KOPT-K1 (cell line): Measurements from ENCODE around the gene IKZF3.
"Not testable (repeated sequence)": the region's sequence is repeated elsewhere in the genome, so short reads cannot be mapped to it uniquely, and the experiment has no call there.

Source experiments
- H3K27ac ChIP-seq: fragments of 200-600 bp; sonication (generic); 2 replicates; pipeline ENCODE4 v1.5.1; 2016; ENCODE audit warnings: antibody characterized with exemption, mild to moderate bottlenecking, low read depth, low read length; ENCODE audit not compliant: poor library complexity, severe bottlenecking
- H3K36me3 ChIP-seq: fragments of 200-600 bp; sonication (generic); 2 replicates; pipeline ENCODE4 v1.5.1; 2017; ENCODE audit warnings: antibody characterized with exemption, mild to moderate bottlenecking, low read length, moderate library complexity; ENCODE audit not compliant: insufficient read depth
- H3K9me3 ChIP-seq: fragments of 200-600 bp; sonication (generic); 2 replicates; pipeline ENCODE4 v1.5.1; 2017; ENCODE audit warnings: antibody characterized with exemption, low read length, mild to moderate bottlenecking; ENCODE audit not compliant: insufficient read depth, poor library complexity, severe bottlenecking

IKZF3 gene

DNA sequence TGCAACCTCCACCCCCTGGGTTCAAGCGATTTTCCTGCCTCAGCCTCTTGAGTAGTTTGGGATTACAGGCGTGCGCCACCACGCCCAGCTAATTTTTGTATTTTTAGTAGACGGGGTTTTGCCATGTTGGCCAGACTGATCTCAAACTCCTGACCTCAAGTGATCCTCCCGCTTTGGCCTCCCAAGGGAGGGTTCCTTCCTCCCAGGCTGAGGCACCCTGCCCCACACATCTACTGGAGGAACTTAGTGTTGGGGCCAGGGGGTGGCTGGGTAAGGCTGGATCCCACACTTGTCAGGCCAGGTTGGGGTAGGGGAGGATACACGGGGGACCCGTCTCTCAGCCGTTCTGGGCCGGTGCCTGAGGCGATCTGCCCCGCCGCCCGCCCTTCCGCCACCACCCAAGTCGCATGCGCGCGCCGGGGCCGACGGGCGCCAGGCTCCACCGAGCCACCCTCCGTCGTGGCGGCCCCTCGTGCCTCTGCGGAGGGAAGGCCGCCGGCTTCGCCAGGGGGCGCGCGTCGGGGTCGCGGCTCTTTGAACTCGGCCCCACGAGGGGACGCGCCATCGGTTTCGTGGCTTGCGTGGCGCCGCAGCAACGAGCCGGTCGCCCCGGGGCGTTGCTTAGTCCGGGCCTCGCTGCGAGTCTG lies 110.5 kb downstream of the IKZF3 start:
- Histone ChIP-seq H3K9me3 (no peaks in the 10 kb centered on the region), H3K36me3 (no peaks in the 10 kb centered on the region), H3K27ac (peak overlapping the region; percentile 95)

DNA sequence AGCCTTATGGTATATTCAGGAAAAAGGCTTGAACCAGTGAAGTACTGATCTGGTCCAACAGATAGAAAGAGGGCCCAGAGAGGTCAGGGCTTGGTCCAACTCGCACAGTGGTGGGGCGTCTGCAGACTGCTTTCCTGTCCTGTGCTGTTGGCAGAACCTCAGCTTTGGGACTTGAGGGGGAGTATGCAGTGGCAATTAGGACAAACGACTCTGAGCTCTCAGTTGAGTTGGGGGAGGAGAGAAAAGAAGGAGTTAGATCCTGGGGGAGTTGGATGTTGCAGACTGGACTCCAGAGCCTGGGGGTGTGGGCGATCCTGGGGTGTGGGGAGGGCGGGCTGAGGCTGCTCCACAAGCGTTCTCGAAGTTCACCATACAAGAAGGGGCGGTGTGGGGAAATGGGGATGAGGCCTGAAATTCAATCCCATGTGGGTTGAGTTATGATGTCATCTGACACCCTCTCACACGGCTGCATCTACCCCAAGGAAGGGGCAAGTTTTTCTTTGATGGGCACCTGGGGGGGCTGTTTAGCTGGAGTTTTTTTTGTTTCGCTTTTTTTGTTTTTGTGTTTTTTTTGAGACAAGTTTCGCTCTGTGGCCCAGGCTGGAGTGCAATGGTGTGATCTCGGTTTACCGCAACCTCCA lies 111.8 kb downstream of the IKZF3 start:
- Histone ChIP-seq H3K36me3 (no peaks in the 10 kb centered on the region), H3K27ac (peak overlapping the region; percentile 95), H3K9me3 (no peaks in the 10 kb centered on the region)

DNA sequence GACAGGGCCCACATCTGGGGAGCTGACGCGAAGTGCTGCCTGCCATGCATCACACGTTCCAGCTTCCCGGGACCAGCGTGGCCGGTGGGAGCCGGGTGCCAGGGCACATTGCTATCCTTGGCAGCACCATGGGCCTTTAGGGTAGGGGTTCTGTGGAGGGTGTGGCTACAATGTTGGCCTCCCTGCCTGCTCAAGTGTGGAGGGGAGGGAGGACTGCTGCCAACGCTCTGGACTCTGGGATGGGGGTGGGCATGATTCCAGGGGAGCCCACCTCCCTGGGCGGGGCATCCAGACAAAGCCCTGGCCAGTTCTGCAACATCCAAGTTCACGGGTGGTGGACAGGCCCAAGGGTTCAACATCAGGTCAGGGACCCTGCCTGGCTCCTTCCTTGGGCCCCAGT lies 112.5 kb downstream of the IKZF3 start:
- Histone ChIP-seq H3K9me3 (no peaks in the 10 kb centered on the region), H3K27ac (no peak overlapping the region), H3K36me3 (no peaks in the 10 kb centered on the region)

DNA sequence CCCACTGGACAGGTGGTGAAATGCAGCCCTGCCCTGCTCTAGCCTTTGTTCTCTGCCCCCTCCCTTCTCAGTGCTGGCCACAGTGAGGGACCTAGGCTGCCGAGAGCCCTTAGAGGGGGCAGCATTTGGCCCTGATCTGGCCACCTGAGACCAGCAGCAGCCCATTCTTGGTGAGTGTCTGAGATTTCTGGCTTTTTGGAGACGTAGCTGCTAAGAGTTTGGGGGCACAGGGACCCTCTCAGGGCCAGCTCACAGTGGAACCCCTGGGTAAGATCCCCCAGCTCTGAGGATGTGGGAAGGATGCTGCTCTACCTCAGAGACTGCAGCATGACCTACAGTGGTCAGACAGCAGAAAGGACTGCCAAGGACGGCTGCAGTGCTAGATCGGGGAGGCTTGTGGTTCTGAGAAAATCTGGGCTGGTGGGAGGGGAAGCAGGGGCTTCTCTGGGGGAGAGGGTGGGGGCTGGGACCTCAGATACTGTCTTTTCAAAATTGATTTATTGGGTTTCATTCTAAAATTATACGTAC lies 113.0 kb downstream of the IKZF3 start:
- H3K9me3 ChIP-seq: no peaks in the 10 kb centered on the region
- no peak overlapping the region for H3K27ac ChIP-seq
- no peaks in the 10 kb centered on the region for H3K36me3 ChIP-seq

DNA sequence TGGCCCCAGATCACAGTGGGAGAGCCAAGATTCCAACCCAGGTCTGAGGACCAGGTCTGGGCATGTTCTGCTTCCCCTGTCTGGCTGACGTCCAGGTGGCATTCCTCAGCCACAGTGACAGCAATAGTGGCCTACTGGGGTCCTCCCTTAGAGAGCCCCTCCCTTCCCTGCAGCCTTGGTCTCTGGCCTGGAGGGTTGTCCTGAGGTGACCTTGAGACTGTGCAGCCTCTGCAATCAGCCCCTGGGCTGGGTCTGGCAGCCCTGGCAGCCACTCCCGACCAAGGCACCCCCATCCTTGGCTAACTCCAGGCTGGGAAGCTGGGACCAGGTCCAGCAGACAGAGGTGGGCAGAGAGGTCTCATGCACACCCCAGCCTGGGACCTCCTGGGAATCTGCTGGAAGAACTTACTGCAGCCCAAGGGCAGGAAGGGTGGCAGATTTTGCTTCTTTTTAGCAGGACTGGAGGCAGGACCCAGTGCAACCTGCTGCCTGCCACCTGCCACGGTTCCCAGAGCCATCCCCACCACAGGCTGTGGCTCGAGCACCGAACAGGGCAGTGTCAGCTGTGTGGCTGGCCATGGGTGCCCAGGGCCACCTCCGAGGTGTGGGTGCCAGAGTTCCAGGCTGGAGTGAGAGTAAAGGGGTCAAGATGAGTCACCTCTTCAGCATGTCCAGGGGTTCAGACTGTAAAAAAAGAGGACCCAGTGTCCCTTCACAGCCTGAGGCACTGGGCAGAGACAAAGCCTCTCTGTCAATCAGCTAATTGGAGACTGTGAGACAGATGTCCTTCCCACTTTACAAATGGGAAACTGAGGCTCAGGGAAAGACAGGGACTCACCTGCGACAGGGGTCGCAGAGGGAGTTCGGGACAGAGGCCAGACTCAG lies 113.7 kb downstream of the IKZF3 start:
- no peak overlapping the region for H3K27ac ChIP-seq
- no peaks in the 10 kb centered on the region for H3K9me3 ChIP-seq
- no peaks in the 10 kb centered on the region for H3K36me3 ChIP-seq

DNA sequence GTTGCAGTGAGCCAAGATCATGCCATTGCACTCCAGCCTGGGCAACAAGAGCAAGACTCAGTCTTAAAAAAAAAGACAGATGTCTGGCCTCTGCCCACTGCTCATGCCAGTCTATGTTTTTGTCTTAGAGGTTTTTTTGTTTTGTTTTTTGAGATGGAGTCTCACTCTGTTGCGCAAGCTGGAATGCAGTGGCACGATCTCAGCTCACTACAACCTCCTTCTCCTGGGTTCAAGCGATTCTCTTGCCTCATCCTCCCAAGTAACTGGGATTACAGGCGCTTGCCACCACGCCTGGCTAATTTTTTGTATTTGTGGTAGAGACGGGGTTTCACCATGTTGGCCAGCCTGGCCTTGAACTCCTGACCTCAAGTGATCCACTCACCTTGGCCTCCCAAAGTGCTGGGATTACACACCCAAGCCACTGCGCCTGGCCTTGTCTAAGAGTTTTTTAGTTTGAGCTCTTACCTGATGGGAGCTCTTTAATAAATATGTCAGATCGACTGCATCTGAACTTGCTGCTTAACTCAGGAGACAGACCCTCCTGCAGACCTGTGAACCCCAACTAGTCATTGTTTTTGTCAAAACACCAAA lies 115.6 kb downstream of the IKZF3 start:
- not testable (repeated sequence) for H3K36me3 ChIP-seq, H3K9me3 ChIP-seq, H3K27ac ChIP-seq

DNA sequence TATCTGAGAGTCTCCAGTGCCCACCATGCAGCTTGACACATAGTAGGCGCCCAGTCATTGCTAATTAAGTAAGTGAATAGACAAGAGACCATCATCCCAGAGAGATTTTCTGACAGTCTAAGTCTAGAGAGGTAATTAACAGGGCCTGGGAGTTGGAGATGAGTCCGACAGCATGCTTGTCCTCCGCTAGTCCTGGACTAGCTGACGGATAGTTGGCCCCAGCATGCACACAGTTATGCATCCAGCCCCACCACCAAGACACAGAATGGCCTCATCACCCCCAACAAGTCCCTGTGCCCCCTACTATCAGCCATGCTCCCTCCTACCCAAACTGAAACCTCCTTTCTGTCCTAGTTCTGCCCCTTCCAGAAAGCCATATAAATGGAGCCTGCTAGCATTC lies 116.4 kb downstream of the IKZF3 start:
- H3K36me3 ChIP-seq: no peaks in the 10 kb centered on the region
- H3K27ac ChIP-seq: no peak overlapping the region
- no peaks in the 10 kb centered on the region for H3K9me3 ChIP-seq

DNA sequence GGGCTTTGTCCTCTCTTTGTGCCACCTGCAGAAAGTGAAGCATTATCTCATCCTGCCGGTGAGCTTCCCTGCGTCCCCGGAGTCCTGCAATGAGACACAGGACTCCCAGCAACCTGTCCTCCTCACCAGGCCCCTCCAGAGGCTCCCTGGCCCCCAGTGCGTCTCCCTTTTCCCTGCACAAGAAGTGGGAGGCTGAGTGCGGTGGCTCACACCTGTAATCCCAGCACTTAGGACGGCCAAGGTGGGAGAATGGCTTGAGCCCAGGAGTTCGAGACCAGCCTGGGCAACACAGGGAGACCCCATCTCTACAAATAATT lies 118.0 kb downstream of the IKZF3 start:
- Histone ChIP-seq H3K27ac (no peak overlapping the region), H3K9me3 (no peaks in the 10 kb centered on the region), H3K36me3 (no peaks in the 10 kb centered on the region)

DNA sequence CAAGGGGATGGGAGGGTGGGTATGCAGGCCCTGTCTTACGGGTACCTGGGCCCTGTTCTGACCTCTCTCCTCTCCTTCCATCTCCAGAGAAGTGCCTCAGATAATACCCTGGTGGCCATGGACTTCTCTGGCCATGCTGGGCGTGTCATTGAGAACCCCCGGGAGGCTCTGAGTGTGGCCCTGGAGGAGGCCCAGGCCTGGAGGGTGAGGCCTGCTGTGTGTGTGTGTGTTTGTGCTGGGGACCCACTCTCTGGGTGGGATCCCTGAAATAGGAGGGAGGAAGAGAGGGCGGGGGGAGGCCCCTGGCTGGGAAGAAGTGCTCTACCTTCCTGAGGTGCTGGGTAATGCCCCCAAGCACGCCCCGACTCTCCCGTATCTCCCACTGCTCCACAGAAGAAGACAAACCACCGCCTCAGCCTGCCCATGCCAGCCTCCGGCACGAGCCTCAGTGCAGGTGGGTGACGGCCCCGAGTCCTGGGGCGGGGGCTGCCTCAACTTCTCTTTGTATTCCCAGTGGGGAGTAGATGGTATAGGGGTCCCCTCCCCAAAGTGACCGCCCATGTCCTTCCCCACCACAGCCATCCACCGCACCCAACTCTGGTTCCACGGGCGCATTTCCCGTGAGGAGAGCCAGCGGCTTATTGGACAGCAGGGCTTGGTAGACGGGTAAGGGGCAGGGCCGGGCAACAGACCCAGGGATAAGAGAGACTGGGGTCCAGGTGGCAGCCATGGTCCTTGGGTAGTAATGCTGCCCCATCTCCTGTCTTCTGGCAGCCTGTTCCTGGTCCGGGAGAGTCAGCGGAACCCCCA lies 118.6 kb downstream of the IKZF3 start:
- no peak overlapping the region for H3K27ac ChIP-seq
- no peaks in the 10 kb centered on the region for H3K36me3 ChIP-seq
- H3K9me3 ChIP-seq: no peaks in the 10 kb centered on the region

DNA sequence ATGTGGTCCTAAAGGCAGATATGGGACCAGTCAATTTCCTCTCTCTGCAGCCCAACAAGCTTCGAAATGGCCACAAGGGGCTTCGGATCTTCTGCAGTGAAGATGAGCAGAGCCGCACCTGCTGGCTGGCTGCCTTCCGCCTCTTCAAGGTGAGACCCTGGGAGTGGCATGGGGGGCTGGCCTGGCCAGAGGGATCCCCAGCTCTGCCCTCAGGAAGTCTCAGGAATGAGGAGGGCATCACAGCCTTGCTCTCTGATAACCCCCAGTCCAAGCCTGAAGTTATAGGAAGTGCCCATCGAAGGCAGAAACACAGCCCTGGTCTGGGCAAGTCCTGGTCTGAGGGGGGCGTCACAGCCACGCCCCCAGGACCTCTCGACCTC lies 119.3 kb downstream of the IKZF3 start:
- Histone ChIP-seq H3K9me3 (no peaks in the 10 kb centered on the region), H3K36me3 (no peaks in the 10 kb centered on the region), H3K27ac (no peak overlapping the region)

DNA sequence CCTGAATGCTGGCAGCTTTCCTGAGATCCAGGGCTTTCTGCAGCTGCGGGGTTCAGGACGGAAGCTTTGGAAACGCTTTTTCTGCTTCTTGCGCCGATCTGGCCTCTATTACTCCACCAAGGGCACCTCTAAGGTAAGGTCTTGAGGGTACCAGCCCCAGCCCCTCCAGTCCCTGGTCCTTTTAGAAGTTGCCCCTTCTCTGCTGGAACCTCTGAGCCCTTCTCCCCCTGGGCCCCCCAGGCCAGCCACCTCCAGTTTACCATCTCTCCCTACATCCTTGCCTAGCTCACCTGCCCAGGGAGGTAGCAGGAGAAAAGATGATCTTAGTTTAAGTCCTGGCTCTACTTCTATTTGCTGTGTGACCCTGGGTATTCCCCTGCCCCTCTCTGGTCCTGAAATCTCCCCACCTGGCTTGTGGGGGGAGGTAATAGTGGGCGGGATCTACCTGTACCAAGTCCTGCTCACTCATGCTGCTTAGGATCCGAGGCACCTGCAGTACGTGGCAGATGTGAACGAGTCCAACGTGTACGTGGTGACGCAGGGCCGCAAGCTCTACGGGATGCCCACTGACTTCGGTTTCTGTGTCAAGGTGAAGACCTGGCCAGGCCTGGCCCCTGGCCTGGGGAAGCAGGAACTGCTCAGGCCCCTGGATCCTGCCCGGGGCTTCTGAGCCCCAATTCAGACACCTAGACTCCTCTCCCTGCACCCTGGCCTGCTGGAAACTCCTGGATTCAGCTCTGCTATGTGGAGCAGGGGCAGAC lies 119.9 kb downstream of the IKZF3 start:
- Histone ChIP-seq H3K9me3 (no peaks in the 10 kb centered on the region), H3K27ac (no peak overlapping the region), H3K36me3 (no peaks in the 10 kb centered on the region)

DNA sequence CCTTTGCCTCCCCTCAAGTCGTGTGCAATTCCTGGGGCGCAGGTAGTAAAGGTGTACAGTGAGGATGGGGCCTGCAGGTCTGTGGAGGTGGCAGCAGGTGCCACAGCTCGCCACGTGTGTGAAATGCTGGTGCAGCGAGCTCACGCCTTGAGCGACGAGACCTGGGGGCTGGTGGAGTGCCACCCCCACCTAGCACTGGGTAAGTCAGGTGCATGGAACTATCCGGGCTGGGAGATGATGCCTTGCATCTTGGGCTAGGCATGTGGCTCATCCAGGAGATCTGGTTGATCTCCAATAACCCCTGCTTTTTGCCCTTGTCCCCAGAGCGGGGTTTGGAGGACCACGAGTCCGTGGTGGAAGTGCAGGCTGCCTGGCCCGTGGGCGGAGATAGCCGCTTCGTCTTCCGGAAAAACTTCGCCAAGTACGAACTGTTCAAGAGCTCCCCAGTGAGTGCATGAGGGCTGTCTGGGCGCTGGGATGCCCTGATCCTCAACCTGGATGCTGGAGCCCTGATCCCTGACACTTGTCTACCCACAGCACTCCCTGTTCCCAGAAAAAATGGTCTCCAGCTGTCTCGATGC lies 121.2 kb downstream of the IKZF3 start:
- no peaks in the 10 kb centered on the region for H3K9me3 ChIP-seq
- no peaks in the 10 kb centered on the region for H3K36me3 ChIP-seq
- H3K27ac ChIP-seq: no peak overlapping the region

DNA sequence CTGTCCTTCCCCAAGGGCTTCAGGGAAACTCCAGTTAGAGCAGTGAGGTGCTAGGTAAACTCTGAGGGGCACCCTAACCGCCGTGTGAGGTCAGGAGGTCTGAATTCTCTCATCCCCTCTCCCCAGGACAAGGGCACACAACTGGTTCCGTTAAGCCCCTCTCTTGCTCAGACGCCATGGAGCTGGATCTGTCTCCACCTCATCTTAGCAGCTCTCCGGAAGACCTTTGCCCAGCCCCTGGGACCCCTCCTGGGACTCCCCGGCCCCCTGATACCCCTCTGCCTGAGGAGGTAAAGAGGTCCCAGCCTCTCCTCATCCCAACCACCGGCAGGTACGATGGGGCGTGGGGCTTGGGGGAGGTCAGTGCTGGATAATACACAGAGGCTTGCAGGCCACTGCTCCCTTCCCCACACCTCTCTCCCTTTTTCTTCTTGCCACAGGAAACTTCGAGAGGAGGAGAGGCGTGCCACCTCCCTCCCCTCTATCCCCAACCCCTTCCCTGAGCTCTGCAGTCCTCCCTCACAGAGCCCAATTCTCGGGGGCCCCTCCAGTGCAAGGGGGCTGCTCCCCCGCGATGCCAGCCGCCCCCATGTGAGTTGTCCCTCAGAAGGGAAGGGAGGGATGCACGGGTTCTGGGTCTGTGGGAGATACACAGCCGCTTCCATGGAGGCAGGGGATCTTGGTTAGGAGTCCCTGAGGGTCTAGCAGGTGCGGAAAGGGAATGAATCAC lies 121.8 kb downstream of the IKZF3 start:
- Histone ChIP-seq H3K36me3 (no peaks in the 10 kb centered on the region), H3K9me3 (no peaks in the 10 kb centered on the region), H3K27ac (no peak overlapping the region)
